OCI-LY1 (cell line): ENCODE results near the gene SLC30A10.

Experiments used
- CTCF ChIP-seq: fragments of 200-600 bp; sonication (generic), shearing (Covaris generic); IDR thresholded peaks from 2 replicates; pipeline ENCODE4 v1.5.1; 2017; ENCODE audit warnings: mild to moderate bottlenecking, antibody characterized with exemption, low read length, moderate library complexity, mixed read lengths
- EZH2 ChIP-seq: fragments of 200-600 bp; sonication (generic), shearing (Covaris generic); IDR thresholded peaks from 2 replicates; pipeline ENCODE4 v1.8.0; 2017; ENCODE audit warnings: borderline replicate concordance, mixed run types, mild to moderate bottlenecking, antibody characterized with exemption, low read length, moderate library complexity, mixed read lengths

GRCh38 chr1:219871427-219872057 lies 56.8 kb downstream of the SLC30A10 start:
- TF ChIP-seq CTCF (no peak), EZH2 (no peak)
